Frontal cortex (tissue), 4 donors: ENCODE measurements around the gene PANK2. TPM values are rescaled to one million over a fixed set of nuclear protein-coding genes. Genes with fewer than 3 reads are reported as not detected.
A peak's percentile ranks its signal among the peaks of the same experiment; 100 is the strongest.
"Not testable (repeated sequence)": the region's sequence is repeated elsewhere in the genome, so short reads cannot be mapped to it uniquely, and the experiment has no call there.

Source experiments
- DNase-seq, 2 donors: peaks; one replicate each; pipeline ENCODE4 v3.0.0; 2012; ENCODE audit warnings: low spot score in 2 of 2
- FAIRE-seq: peaks from 2 replicates; lab custom pipeline; 2012; peaks lifted over from hg19 to GRCh38; lab: Jason Lieb, UNC
- small RNA-seq: library from RNA; depleted of rRNA; stranded (forward); fragments of <200 nt; gene quantifications from one replicate; pipeline ENCODE3, GENCODE V24; 2014
- total RNA-seq: library from RNA; depleted of rRNA; stranded (reverse); fragments of >200 nt; gene quantifications from one replicate; pipeline ENCODE4 v1.2.3, GENCODE V29; 2014
- donor health status: control.
- donor health status: control.
- donor health status: control.

PANK2 gene
- total RNA-seq, 1 donor from 2014 or later = 62.0 TPM

- FAIRE-seq (no peak), DNase-seq (no peak)
Observed at GRCh38 chr20:3971145-3971544, 82.0 kb downstream of the PANK2 start.

- FAIRE-seq = no peak
- DNase-seq = no peak
Observed at GRCh38 chr20:3972161-3972560, 83.0 kb downstream of the PANK2 start.

- DNase-seq, FAIRE-seq: not testable (repeated sequence)
Observed at GRCh38 chr20:3972631-3973030, 83.4 kb downstream of the PANK2 start.

- FAIRE-seq = no peak
Observed at GRCh38 chr20:3973705-3974104, 84.5 kb downstream of the PANK2 start.

GRCh38 chr20:3976511-3976910 is 87.3 kb downstream of the PANK2 start:
- FAIRE-seq = no peak

More at GRCh38 chr20:3973705-3974104, 84.5 kb downstream of the PANK2 start:
- no peak for DNase-seq

More at GRCh38 chr20:3976511-3976910, 87.3 kb downstream of the PANK2 start:
- no peak for DNase-seq

Small RNAs within 50 kb of the gene (small RNA-seq; reads per million reads assigned to genes)
- gene MIR103A2 = 9.7 reads per million, percentile 95 among the genes with 10 or more reads in this experiment

Other genes starting within 250 kb of the PANK2 start
- not detected for gene GFRA4, start 226.0 kb upstream of the PANK2 start, total RNA-seq
- 2.4 TPM for gene ADAM33, start 207.4 kb upstream of the PANK2 start, total RNA-seq
- under 0.01 TPM for gene SIGLEC1, start 176.8 kb upstream of the PANK2 start, total RNA-seq
- gene HSPA12B, start 156.7 kb upstream of the PANK2 start, total RNA-seq = 2.4 TPM
- 17.5 TPM for gene ADISSP, start 121.6 kb upstream of the PANK2 start, total RNA-seq
- 0.41 TPM for gene SPEF1, start 107.9 kb upstream of the PANK2 start, total RNA-seq
- 58.3 TPM for gene CENPB, start 102.6 kb upstream of the PANK2 start, total RNA-seq
- gene CDC25B, start 93.1 kb upstream of the PANK2 start, total RNA-seq = 6.1 TPM
- 4.1 TPM for gene AP5S1, start 68.8 kb upstream of the PANK2 start, total RNA-seq
- gene MAVS, start 42.6 kb upstream of the PANK2 start, total RNA-seq = 6.9 TPM
- 24.1 TPM for gene RNF24, start 126.2 kb downstream of the PANK2 start, total RNA-seq